Keratinocyte (primary cell): ENCODE results near the gene PGAM2. TPM values are rescaled to one million over a fixed set of nuclear protein-coding genes. Genes with fewer than 3 reads are reported as not detected.
"Not testable (repeated sequence)": the region's sequence is repeated elsewhere in the genome, so short reads cannot be mapped to it uniquely, and the experiment has no call there.

Source experiments
- DNase-seq: peaks from one replicate; pipeline ENCODE4 v3.0.0-alpha.2; 2011; ENCODE audit warnings: low read depth, missing footprints, low spot score
- FAIRE-seq: peaks from 2 replicates; lab custom pipeline; 2011; peaks lifted over from hg19 to GRCh38; lab: Jason Lieb, UNC
- H2AFZ ChIP-seq: 2 replicates; pipeline ENCODE4 v1.6.0; 2012; ENCODE audit warnings: low read length, control low read depth, inconsistent platforms; ENCODE audit not compliant: control insufficient read depth
- H3K27ac ChIP-seq: 2 replicates; pipeline ENCODE4 v1.5.1; 2011; ENCODE audit warnings: low read length; ENCODE audit not compliant: control insufficient read depth, insufficient read depth
- H3K27me3 ChIP-seq: 3 replicates; pipeline ENCODE4 v1.6.0; 2011; ENCODE audit warnings: low read length; ENCODE audit not compliant: control insufficient read depth, insufficient read depth; ENCODE audit errors: extremely low read depth
- H3K36me3 ChIP-seq, 2 experiments: 2 replicates in 1 of 2; 3 replicates in 1 of 2; pipeline ENCODE4 v1.5.1; 2011; ENCODE audit warnings: low read length in 2 of 2, mild to moderate bottlenecking in 1 of 2; ENCODE audit not compliant: control insufficient read depth in 2 of 2, insufficient read depth in 2 of 2; ENCODE audit errors: extremely low read depth in 1 of 2
- H3K4me1 ChIP-seq: 3 replicates; pipeline ENCODE4 v1.5.1; 2011; ENCODE audit warnings: low read length; ENCODE audit not compliant: control insufficient read depth, insufficient read depth; ENCODE audit errors: extremely low read depth
- H3K4me2 ChIP-seq: 3 replicates; pipeline ENCODE4 v1.6.0; 2011; ENCODE audit warnings: low read depth, low read length; ENCODE audit not compliant: control insufficient read depth, insufficient read depth; ENCODE audit errors: extremely low read depth
- H3K4me3 ChIP-seq, 3 experiments: fragments of 200-600 bp in 1 of 3; sonication (generic) in 1 of 3; 2 replicates in 2 of 3; 3 replicates in 1 of 3; pipeline ENCODE4 v1.5.1; 2011 to 2016; ENCODE audit warnings: low read length in 3 of 3, mild to moderate bottlenecking in 3 of 3, control low read depth in 2 of 3, inconsistent platforms in 1 of 3, low read depth in 1 of 3, mixed read lengths in 1 of 3, mixed run types in 1 of 3, moderate library complexity in 1 of 3; ENCODE audit not compliant: control insufficient read depth in 2 of 3, insufficient read depth in 2 of 3; ENCODE audit errors: extremely low read depth in 1 of 3
- H3K79me2 ChIP-seq: 2 replicates; pipeline ENCODE4 v1.6.0; 2012; ENCODE audit warnings: low read length; ENCODE audit not compliant: control insufficient read depth, insufficient read depth
- H3K9ac ChIP-seq: 3 replicates; pipeline ENCODE4 v1.6.0; 2011; ENCODE audit warnings: low read length; ENCODE audit not compliant: control insufficient read depth, insufficient read depth; ENCODE audit errors: extremely low read depth
- H3K9me1 ChIP-seq: 3 replicates; pipeline ENCODE4 v1.6.0; 2011; ENCODE audit warnings: low read length; ENCODE audit not compliant: control insufficient read depth, insufficient read depth; ENCODE audit errors: extremely low read depth
- H3K9me3 ChIP-seq: 2 replicates; pipeline ENCODE4 v1.5.1; 2012; ENCODE audit warnings: low read depth, low read length; ENCODE audit not compliant: control insufficient read depth
- H4K20me1 ChIP-seq: 3 replicates; pipeline ENCODE4 v1.6.0; 2011; ENCODE audit warnings: low read length; ENCODE audit not compliant: control insufficient read depth, insufficient read depth; ENCODE audit errors: extremely low read depth
- dilution Hi-C: fragments of 300-500 bp; cut with MboI; formaldehyde crosslinking; loops from one replicate; pipeline ENCODE4 v1.7.0; 2020; ENCODE audit warnings: low sequenced_read_pairs; ENCODE audit not compliant: extremely low pct_ligation_motif_present
- polyA plus RNA-seq, 5 experiments: library from polyadenylated mRNA; depleted of rRNA in 3 of 5; stranded (reverse) in 3 of 5; stranded (forward) in 1 of 5; unstranded in 1 of 5; fragments of >200 nt; gene quantifications; 1 replicate in 1 of 5; 2 replicates in 3 of 5; 3 replicates in 1 of 5; pipeline versions ENCODE4 v1.2.1 to v1.2.3, GENCODE V29; 2011 to 2012; ENCODE audit warnings: missing spikeins in 2 of 5, low read depth in 1 of 5, low replicate concordance in 1 of 5

The PGAM2 gene
- polyA plus RNA-seq, 1 donor (not counting 4 experiments of a cell fraction or from before 2014, with no cell fraction given), result not detected

DNA sequence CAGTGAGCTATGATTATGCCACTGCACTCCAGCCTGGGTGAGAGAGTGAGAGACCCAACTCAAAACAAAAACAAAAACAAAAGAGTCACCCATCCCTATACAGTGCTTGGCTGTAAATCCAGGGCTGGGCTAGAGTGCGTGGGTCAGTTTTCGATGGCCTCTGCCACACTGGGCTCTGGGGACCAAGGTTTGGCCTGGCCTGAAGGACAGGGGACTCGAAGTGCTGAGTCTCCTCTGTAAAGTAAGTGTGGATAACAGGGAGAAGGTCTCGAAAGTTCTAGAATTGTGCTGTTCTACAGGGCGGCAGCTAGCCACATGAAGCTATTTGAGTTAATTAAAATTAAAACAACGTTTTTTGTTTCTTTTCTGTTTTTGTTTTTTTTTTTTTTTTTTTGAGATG is 33.3 kb downstream of the PGAM2 start:
- H3K27ac ChIP-seq, H3K9ac ChIP-seq, H3K4me1 ChIP-seq, H2AFZ ChIP-seq, H4K20me1 ChIP-seq, FAIRE-seq, DNase-seq, H3K4me2 ChIP-seq, H3K4me3 ChIP-seq, H3K36me3 ChIP-seq, dilution Hi-C loops, H3K27me3 ChIP-seq, H3K9me1 ChIP-seq, H3K79me2 ChIP-seq, H3K9me3 ChIP-seq: not testable (repeated sequence)

DNA sequence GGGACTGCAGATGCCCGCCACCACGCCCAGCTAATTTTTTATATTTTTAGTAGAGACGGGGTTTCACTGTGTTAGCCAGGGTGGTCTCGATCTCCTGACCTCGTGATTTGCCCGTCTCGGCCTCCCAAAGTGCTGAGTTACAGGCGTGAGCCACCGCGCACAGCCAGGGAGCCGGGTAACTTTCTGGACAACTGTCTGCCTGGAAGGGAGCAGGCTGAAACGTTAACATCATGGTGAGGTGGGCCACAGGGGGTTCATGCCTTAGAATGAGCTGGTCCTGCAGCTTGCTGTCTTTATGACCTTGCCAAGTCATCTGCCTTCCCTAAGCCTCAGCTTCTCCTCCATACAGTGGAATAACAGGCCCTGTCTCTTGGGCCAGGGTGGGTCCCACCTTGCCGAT is 34.0 kb downstream of the PGAM2 start:
- H3K9ac ChIP-seq, dilution Hi-C loops, H3K9me1 ChIP-seq, H2AFZ ChIP-seq, H3K27ac ChIP-seq, DNase-seq, H3K27me3 ChIP-seq, H3K4me3 ChIP-seq, FAIRE-seq, H3K4me2 ChIP-seq, H4K20me1 ChIP-seq, H3K79me2 ChIP-seq, H3K4me1 ChIP-seq, H3K36me3 ChIP-seq, H3K9me3 ChIP-seq: not testable (repeated sequence)

DNA sequence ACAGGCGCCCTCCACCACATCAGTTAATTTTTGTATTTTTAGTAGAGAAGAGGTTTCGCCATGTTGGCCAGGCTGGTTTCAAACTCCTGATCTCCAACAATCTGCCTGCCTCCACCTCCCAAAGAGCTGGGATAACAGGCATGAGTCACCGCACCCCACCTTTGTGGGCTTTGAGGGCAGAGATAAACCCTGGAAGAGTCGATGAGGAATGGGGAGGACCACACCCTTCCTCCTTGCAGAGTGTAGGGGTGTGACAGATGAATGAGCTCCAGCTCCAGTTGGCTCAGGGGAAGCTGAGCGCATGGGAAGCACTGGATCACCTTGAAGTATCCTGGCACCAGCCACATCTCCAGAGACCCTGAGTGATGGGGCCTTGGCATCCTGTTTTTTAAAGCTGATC is 35.3 kb downstream of the PGAM2 start:
- H3K4me1 ChIP-seq, H3K9me3 ChIP-seq, H3K4me2 ChIP-seq, H3K79me2 ChIP-seq, H2AFZ ChIP-seq, H3K36me3 ChIP-seq, dilution Hi-C loops, H3K4me3 ChIP-seq, H3K9me1 ChIP-seq, H3K27me3 ChIP-seq, H3K9ac ChIP-seq, H4K20me1 ChIP-seq, H3K27ac ChIP-seq, DNase-seq, FAIRE-seq: not testable (repeated sequence)

DNA sequence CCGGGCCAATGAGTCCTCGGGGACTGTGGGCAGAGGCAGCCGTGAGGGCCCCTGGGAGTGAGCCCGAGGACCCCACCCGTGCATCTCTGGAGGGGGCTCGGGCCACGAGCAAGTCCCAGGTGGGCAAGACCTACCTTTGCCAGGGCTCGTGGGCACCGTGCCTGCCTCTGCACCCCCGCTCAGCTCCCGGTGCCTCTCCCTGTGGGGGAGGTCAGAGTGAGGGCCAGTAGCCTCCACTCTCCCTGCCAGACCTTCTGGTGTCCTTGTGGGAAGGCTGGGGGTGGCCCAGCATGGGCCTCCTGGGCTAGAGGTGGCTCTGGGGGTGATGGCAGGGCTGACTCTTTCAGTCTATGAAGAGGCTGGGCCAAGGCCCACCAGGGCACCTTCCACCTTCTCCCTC is 35.9 kb downstream of the PGAM2 start:
- dilution Hi-C loops, H3K4me3 ChIP-seq, H3K27ac ChIP-seq, H3K36me3 ChIP-seq, H3K27me3 ChIP-seq, H3K4me1 ChIP-seq, H3K4me2 ChIP-seq, H2AFZ ChIP-seq, H4K20me1 ChIP-seq, FAIRE-seq, H3K79me2 ChIP-seq, DNase-seq, H3K9ac ChIP-seq, H3K9me3 ChIP-seq, H3K9me1 ChIP-seq: not testable (repeated sequence)

DNA sequence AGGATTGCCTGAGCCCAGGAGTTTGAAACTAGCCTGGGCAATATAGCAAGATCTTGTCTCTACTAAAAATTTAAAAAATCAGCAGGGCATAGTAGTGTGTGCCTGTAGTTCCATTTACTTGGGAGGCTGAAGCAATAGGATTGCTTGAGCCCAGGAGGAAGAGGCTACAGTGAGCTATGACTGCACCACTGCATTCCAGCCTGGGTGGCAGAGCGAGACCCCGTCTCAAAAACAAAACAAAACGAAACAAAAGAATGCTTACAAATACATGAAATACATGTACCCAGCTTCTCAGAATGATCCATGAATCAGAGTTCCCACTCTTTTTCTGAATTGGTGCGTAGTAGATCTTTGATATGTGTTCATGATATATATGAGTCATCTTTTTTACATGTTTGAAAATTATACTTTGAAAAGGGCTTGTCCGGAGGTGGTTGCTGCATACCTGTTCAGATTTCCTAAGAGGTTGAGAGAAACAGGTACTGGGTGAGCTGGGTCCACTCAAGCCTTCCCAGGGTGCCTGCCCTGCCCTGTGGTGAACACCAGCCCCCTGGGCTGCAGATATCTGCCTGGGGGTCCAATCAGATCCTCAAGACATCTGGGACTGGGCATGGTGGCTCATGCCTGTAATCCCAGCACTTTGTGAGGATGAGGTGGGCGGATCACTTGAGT is 42.4 kb downstream of the PGAM2 start:
- dilution Hi-C loops, H3K4me3 ChIP-seq, H3K9me1 ChIP-seq, FAIRE-seq, H3K27me3 ChIP-seq, H3K36me3 ChIP-seq, H3K4me2 ChIP-seq, H3K9ac ChIP-seq, H4K20me1 ChIP-seq, H3K79me2 ChIP-seq, H3K4me1 ChIP-seq, H3K27ac ChIP-seq, H2AFZ ChIP-seq, H3K9me3 ChIP-seq, DNase-seq: not testable (repeated sequence)
